NCI-H526 treated with DMSO at 0.1 percent for 48 hours (cell line): ENCODE measurements around the gene OR10A3.

Source experiments
- DNase-seq: peaks from one replicate; lab custom pipeline; 2025; lab: John Stamatoyannopoulos, UW

OR10A3 gene

DNA sequence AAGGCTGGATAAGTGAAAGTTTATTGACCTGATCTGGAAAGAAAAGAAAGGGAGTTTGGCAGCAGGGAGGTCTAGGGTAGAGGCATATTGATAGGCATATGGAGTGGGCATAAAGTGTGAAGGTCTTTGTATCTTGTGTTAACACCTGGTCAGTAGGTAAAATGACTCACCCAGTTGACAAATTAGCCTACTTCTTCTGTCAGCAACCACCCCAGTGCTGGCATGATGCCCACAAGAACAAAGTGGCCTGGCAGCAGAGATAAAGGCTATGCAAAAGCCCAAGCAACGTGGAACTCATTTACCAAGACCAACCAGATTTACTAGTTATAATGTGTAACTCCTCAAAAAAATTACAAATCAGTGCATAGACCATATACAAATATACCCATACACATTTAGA is 4.9 kb downstream of the OR10A3 start:
- no peak for DNase-seq

DNA sequence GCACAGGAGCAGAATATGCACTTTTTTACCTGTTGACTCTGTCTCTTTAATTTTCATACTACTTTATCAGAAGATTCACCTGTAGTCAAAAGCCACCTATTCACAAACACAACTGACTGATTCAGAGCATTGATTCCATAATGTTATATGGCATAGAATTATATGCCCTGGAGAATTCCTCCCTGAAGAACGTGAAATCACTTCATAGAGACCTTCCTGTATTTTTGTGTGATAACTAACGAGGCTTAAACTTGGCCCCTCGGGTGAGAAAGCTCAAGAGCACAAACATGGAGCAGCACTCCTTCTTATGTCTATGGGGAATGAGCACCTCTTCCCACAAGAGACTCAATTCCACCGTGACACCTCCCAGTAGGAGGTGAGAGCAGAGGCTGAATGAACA is 10.3 kb downstream of the OR10A3 start, which contains the start of gene OR10A6:
TSS of gene OR10A6 (minus strand) at position 101 of the 400 bp plus-strand sequence. CDS start 2,606 bp downstream, outside the sequence.
- DNase-seq: no peak

DNA sequence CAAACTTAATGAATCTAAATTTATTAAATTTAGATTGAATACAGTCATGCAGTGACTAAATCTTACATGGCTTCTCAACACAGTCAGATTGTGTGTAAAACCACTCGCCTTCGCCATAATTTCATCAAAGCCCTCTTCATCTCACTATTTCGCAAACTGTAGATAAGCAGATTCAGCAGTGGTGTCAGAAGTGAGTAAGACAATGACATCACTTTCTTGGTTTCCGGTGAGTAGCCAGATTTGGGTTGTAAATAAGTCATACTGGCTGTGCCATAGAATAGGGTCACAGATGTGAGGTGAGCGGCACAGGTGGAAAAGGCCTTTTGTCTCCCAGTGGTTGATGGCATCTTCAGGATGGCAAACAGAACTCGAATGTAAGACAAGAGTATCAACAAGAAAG is 13.9 kb downstream of the OR10A3 start:
- no peak for DNase-seq

DNA sequence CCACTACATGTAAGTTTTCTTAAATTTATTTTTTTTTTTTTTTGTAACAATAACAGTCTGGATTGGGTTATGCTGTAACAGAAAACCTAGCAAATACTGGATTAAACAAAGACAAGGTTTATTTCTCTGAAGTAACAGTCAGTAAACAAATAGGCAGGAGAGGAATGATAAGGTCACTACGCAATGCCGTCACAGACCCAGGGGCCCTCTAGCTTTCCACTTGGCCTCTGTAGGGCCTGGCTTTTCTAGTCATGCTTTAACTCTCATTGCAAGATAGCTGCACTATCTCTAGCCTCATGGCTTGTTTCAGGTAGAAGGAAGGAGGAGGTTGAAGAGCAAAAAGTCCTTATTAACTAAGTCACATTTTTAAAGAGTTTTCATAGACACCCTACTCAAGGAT is 17.0 kb downstream of the OR10A3 start:
- DNase-seq: no peak

DNA sequence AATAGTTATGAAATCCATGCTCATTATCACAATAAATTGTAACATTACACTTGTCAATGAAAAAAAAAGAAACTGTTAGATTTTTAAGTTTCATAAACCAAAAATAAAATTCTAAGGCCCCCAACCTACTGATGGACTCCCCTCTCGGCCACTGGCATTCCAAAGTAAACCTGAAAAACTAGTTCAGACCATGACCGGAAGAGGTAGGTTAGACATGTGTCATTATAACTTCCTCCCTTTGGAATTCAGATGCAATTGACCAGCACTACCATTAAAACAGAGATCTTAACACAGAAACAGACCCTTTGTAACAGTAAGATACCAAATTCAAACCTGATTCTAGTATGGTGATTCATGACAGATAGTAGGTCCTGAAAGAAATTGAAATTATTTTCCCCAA is 23.4 kb downstream of the OR10A3 start:
- DNase-seq: no peak

DNA sequence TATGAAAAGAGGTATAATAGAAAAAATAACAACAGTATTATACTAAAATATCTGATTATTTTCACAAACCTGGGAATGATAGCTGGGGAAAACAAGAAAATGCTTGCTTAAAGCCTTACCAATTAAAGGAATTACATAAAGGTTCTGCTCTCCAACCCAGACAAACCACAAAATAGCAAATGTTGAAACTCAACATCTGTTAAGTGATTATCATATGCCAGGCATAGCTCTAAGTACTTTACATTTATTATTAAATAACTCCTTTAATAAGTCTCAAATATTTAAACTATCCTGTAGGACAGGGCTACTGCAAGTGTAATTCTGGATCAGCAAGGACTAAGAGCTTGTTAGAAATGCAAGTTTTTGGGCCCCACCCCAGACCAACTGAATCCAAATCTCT is 30.5 kb downstream of the OR10A3 start:
- no peak for DNase-seq

DNA sequence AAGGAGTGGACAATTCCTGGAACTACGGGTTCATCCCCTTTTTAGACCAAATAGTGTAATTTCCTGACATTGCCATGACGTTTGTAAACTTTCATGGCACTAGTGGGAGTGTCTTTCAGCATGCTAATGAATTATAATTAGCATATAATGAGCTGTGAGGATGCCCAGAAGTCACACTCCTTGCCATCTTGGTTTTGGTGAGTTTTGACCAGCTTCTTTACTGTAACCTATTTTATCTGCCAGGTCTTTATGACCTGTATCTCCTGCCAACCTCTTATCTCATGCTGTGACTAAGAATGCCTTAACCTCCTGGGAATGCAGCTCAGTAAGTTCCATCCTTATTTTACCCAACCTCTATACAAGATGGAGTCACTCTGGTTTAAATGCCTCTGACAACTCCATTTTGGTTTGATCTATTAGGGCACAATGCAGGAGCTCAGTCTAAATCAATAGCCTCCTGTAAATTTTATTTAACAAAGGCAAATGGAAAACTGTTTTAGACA is 31.2 kb downstream of the OR10A3 start:
- no peak for DNase-seq

DNA sequence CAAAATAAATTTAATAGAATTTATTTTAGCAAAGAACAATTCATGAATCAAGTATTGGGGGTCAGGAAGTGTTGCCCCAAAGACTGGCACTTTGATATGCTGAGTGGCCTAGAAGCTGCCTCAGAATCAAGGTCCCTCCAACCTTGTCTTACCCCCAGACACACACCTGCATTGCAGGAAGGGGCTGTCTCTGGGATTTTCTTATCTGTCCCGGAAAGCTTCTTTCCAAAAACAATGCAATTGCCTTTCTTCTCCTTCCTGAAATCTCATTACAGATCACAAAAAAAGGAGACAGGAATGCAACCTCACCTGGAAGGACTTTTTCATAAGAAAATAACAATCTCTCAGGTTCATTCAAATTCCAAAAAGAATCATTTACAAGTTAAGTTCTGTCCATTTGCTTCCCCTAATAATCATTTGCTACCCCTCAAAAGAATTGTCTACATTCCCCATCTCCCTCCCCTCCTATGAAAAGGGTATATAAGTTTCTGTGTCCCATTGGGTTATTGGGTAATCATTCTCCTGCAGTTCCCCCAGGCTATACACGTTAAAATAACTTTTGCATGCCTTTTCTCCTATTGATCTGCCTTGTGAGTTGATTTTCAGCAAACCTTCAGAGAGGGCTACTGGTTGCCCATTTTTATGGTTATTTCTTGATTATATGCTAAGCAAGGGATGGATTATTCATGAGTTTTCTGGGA is 31.8 kb downstream of the OR10A3 start:
- DNase-seq: no peak

DNA sequence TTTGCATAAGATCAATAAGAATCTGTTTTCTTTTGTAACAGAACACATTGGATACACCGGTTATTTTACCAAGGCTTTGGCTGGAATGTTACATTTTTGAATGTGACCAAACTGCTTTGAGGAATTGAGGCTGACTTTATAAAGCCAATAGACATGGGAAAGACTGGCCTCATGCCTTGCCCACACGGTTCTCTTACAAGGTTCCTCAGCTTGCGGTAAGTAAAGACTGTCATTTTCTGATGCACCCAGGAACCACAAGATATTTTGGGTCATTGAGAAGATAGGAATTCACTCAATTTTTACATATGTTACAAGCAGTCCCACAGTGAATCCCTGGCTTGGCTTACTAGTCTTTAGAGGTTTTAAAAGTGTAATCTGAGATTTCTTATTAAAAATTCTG is 34.4 kb downstream of the OR10A3 start:
- DNase-seq: no peak

DNA sequence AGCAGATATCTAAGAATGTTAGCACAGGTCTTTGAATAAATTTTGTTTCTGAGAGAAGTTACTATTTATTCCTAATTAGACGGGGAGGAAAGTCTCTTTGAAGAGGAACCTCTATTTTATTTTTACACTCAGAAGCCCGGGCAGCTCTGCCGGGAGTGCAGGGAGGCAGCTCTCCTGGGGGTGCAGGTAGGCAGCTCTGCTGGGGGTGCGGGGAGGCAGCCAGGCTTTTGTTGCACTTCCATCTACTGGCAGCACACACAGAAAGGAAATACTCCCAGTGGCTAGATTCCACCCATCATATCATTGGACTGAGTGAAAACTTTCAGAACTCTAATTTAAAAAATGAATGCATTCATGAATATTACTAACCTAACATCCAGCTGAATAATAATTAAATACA is 35.0 kb downstream of the OR10A3 start:
- DNase-seq: no peak

DNA sequence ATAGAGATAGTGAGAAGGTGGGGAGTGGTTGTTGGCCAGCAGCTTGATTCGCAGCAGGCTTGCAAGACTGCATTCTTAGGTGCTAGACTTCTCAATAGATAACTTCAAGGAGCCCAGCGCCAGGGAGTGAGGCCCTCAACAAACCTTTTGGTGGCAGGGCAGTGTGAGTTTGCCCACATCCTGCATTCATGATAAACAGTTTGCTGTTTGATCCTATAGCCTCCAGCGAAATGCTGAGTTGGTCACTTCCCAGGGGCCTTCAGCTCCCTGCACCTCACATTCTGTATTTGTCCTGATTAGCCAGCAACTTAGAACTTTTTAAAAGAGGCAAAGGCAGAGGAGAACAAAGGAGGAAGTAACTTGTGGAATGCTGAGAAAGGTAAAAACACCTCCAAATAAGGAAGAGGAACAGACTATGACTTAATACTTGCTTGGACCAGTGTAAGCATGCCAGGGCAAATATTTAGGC is 35.5 kb downstream of the OR10A3 start:
- no peak for DNase-seq

DNA sequence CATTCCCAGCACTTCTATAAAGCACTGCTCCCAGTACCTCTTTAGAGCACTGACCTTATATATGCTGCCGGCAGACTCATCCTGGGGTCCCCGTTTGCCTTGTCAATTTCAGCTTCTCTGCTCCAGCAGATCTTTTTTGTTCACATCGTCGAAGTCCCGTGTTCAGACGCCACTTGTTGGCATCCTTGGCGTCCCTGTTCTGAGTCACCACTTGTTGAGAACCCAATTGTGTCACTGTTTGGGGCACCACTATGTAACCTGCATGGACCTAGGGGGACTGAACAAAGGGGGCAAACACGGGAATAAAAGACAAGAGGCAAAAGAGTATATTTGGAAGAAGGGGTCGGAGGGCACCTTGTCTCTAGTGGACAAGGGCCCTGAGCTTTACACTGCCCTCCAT is 36.0 kb downstream of the OR10A3 start:
- no peak for DNase-seq

DNA sequence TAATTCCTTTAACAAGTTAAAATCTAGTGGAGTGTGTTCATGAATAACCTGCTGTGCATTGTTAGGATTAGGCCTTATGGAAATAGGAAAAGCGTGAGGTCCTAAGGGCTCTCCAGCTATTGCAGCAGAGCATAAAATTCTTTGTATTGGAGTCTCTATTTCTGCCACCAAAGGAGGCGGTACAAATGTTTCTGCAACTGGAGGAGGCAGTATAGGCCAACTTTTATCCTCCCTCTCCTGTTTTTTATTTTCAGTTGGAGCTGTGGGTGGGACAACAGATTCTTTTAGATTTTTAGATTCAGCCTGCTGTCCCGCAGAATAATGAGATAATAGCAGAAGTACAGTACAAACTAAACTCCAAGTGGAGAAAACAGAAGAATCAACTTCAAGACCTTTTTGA is 36.6 kb downstream of the OR10A3 start:
- DNase-seq: no peak

DNA sequence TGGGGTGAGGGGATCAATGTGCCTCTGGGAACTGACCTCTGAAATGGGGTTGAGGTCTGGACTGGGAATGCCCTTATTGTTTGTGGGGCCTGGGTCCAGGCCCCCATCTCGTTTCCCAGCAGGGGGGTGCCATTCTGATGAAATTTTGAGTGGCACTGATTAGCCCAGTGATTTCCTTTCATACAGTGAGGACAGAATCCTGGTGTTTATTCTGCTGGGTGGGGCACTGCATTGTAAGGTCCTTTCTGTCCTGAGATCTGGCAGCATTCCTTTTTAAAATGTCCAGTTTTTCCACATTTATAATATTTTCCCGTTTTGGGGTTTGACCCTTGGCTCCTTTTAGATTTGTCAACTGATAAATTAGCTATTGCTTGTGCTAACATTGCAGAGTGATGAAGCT is 37.6 kb downstream of the OR10A3 start:
- no peak for DNase-seq

DNA sequence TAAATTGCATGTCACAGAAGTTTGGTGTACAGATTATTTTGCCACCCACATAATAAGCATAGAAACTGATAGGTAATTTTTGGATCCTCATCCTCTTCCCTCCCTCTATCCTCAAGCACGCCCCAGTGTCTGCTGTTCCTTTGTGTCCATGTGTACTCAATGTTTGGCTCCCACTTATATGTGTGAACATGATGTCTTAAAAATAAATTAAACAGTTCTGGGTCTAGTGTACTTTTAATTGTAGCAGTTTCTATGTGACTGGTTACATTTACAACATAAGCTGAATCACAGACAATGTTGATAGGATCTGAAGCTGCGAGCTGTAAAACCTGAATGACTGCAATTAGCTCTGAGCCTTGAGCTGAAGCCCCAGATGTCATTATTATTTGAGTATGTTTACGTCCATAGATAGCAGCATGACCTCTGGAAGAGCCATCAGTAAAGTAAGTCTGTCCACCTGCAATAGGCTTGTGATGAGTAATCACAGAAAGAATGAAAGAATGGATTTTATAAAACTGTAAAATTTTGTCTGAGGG is 40.1 kb downstream of the OR10A3 start:
- DNase-seq: no peak

DNA sequence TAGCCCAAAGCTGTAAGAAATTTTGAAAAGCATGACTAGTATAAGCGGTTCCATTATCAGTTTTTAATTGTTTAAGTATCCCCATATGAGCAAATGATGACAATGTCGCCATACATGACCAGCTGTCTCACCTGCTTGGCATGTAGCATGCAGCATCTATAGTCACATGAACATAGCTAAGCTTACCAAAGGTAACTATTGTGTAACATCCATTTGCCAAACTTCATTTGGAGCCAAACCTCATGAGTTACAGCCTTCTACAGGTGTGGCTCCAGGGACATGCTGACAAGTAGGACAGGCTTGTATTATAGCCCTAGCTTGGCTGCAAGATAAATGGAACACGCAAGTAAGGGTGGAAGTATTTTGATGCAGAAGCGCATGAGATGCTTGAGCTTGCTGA is 40.8 kb downstream of the OR10A3 start:
- no peak for DNase-seq

DNA sequence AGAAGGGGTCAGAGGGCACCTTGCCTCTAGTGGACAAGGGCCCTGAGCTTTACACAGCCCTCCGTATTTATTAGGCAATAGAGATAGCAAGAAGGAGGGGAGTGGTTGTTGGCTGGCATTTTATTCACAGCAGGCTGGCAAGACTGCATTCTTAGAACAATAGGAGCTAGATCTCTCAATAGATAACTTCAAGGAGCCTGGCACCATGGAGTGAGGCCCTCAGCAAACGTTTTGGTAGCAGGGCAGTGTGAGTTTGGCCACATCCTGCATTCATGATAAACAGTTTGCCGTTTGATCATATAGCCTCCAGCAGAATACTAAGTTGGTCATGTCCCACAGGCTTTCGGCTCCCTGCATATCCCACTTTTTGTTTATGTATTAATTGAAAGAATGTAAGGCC is 42.1 kb downstream of the OR10A3 start:
- DNase-seq: no peak

DNA sequence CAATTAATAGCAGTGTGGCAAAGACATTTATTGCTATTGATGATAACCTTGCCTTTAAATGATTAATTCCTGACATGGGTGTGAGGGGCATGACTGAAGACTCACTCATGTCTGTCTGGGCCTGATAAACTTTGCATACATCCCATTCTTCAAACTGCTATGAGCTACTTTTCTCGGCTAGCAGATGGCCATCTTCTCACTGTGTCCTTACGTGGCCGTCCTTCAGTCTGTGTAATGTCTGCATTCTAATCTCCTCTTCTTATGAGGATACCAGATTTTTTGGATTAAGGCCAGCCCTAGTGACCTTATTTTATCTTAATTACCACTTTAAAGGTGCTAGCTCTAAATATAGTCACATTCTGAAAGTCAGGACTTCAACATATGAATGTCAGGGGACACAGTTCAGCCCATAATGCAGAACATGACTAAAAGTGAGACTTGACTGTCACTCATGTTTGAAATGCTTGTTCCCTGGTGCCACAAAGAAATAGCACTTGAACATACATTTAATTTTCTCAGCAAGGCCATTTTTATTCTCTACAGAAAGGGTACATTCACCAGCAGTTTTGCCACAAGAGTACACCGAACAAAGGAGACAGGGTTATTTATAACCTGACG is 42.7 kb downstream of the OR10A3 start:
- no peak for DNase-seq

DNA sequence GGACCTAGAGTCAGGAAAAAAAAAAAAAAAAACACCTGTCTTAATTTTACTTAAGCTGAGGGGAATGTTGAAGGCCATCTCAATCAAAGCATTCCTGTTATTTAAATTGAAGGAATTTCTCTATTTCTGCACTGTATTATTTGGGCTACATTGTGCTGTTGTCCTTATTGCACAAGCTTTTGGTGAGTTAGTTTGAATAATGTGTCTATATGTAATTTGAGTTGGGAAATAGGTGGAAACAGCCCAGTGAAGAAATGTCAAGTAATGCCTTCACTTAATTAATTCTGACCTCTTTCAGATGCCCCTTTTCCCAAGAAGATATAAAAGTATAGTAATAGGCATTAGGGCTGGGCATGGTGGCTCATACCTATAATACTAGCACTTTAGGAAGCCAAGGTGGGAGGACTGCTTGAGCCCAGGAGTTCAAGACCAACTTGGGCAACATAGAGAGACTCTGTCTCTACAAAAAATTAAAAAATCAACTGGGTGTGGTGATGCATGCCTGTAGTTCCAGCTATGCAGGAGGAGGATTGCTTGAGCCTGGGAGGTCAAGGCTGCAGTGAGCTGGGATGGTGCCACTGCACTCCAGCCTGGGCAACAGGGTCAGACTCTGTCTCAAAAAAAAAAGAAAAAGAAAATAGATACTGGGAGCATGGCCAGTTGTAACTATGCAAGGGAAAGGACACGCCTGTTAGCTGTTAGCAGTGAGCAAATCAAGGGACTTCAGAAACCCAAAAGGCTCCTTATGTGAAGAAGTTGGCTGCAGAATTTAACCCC is 45.3 kb downstream of the OR10A3 start:
- DNase-seq: no peak

DNA sequence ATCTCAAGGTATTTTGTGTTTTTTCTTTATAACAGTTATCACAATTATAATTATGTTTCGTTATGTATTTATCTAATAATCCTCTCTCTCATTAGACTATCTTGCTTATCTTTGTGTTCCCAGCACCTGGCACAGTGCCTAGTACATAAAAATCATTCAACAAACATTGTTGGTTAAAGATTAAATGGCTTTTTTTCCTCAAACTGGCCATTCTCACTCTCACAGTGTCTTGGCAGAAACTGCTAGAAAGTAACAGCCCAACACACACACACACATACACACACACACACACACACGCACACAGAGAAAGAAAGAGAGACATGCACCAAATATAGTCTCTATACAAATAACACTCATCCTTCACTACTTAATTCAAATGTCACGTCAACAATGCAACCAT is 47.3 kb downstream of the OR10A3 start:
- DNase-seq: no peak

DNA sequence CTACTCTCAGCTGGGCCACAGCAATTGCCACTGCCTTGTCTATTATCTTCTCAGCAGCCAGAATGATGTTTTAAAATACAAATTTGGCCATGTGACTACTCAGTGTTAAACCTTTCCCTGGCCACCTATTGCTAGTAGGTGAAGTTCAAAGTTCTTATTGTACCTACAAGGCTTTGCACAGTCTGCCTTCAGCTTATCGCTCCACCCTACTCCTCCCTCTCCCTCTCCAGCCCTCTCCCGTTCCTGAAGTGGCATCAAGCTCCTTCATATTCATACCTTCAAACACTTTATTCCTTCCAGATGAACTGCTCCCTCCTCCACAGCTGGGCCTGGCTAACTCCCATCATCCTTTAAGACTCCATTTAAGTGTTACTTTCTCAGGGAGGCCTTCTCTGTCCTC is 47.7 kb downstream of the OR10A3 start:
- no peak for DNase-seq

DNA sequence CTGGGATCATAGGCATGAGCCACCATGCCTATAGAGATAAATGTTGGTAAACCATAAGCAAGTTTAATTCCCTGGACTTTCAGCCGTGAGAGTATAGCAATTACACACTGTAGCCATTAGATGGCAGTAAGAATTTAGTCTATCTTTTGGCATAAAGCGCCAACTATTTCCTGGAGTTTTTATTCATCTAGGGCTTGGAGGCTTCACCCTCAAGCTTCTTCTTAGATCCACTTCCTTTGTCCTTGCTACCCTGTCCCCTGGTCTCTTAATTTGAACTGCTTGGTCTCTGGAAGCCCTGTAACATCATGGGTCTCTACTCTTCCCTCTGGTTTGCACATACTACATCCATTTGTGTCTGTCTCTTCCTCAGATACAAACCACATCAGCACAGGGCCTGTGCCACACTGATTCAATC is 48.7 kb downstream of the OR10A3 start:
- peak; percentile 56 for DNase-seq
